ENCODE data around the gene SPEM2.

The SPEM2 gene

DNA sequence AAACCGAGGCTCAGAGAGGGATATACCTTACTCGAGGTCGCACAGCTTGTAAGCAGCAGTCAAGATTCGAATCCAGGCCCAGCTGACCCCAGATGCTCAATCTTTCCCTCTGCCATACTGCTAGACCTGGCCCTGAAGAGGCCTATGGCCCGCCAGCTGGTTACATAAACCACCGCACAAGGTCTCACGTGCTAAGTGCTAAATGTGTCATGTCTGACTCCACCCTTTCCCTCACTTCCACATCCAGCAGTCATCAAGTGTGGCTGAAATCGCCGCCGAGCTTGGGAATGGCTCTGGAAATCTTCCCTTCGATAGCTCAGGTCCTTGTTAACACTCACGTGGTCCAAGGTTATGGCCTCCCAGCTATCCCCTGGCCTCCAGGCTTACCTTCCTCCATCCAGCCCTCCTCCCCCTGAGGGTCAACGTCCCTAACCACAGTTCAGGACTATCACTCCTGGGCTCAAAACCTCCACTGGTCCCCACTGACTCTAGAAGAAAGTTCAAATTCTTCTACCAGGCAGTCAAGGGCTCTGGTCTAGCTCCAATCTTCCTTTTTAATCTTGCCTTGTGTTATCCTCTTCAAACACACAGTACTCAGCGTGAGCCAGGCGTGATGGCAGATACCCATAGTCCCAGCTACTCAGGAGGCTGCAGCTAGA is 50.5 kb downstream of the SPEM2 start:
- DNase-seq, result no peak

DNA sequence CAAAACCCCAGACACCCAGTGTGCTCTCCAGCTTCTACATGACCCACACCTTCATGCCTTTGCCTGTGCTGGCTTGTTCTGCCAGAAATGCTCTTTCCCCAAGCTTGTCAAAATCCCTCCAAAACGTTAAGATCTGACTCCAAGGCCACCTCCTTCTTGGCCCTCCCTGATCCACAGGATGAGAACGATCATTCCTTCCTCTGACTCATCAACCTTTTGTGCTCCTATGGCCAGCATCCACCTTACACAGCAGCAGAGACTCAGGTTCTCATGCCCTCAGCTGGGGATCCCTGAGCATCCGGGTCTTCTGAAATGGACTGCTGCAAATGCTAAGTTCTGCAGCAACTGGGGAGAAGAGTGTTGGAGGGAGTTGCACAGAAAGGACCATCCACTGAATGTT is 51.1 kb downstream of the SPEM2 start:
- no peak for DNase-seq

DNA sequence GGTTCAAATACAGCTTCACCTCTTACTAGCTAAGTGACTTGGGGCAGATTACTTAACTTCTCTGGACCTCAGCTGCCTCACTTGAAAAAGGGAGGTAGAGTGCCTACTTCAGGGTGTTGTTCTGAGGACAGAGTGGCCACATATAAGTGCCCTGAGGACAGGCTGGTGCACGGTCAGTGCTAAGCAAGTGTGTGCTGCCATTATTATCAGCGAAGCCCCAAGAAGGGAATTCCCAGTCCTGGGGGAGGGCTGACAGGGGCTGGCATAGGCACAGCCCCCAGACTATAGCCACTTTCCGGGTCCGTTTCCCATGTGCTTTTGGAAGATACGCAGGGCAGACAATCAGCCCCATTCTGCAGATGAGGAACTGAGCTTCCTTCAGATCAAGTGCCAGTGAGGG is 51.5 kb downstream of the SPEM2 start:
- DNase-seq, result no peak

Data from activated CD4-positive, alpha-beta T cell treated with anti-CD3 and anti-CD28 coated beads, Interleukin-2, amount 50 U/mL, for 4 hours (primary cell).